GM06990 (cell line): Measurements from ENCODE around the gene ARHGAP12.

Experiments used
- DNase-seq: peaks from one replicate; pipeline ENCODE4 v3.0.0-alpha.2; 2011; ENCODE audit not compliant: insufficient read length; ENCODE audit errors: extremely low read depth
- H3K27me3 ChIP-seq: replicated peaks from 2 replicates; pipeline ENCODE4 v1.6.0; 2011; ENCODE audit warnings: low read length; ENCODE audit not compliant: control insufficient read depth, insufficient read depth
- H3K36me3 ChIP-seq: 2 replicates; pipeline ENCODE4 v1.5.1; 2011; ENCODE audit warnings: low read length; ENCODE audit not compliant: control insufficient read depth, insufficient read depth
- H3K4me3 ChIP-seq: replicated peaks from 2 replicates; pipeline ENCODE4 v1.5.1; 2011; ENCODE audit warnings: low read depth, mild to moderate bottlenecking, control low read depth, low read length
- CTCF ChIP-seq: IDR thresholded peaks from 2 replicates; pipeline ENCODE4 v1.5.1; 2011; ENCODE audit warnings: low read length, control low read depth, mild to moderate bottlenecking, inconsistent platforms; ENCODE audit not compliant: insufficient read depth, poor library complexity, severe bottlenecking

ARHGAP12 gene

GRCh38 chr10:31959461-31960173 is 31.0 kb upstream of the ARHGAP12 start:
- Histone ChIP-seq H3K36me3 (no peaks in the 10 kb centered on the region), H3K4me3 (no peak overlapping the region), H3K27me3 (no peaks in the 10 kb centered on the region)
- TF ChIP-seq CTCF, result no peak
- no peak for DNase-seq

- H3K4me3 ChIP-seq, result no peak overlapping the region
- H3K27me3 ChIP-seq, result no peaks in the 10 kb centered on the region
- TF ChIP-seq CTCF, result no peak
- no peaks in the 10 kb centered on the region for H3K36me3 ChIP-seq
- no peak for DNase-seq
Measured at GRCh38 chr10:31958856-31959255, 30.2 kb upstream of the ARHGAP12 start.

GRCh38 chr10:31956200-31956946 is 27.7 kb upstream of the ARHGAP12 start:
- no peaks in the 10 kb centered on the region for H3K27me3 ChIP-seq
- no peak for TF ChIP-seq CTCF
- DNase-seq, result no peak
- H3K4me3 ChIP-seq, result no peak overlapping the region
- H3K36me3 ChIP-seq, result no peaks in the 10 kb centered on the region

GRCh38 chr10:31954410-31955191 is 26.0 kb upstream of the ARHGAP12 start:
- DNase-seq, result no peak
- Histone ChIP-seq H3K4me3 (no peak overlapping the region), H3K36me3 (no peaks in the 10 kb centered on the region), H3K27me3 (no peaks in the 10 kb centered on the region)
- no peak for TF ChIP-seq CTCF

GRCh38 chr10:31953480-31953879 is 24.8 kb upstream of the ARHGAP12 start:
- TF ChIP-seq CTCF, result no peak
- Histone ChIP-seq H3K36me3 (no peaks in the 10 kb centered on the region), H3K27me3 (no peaks in the 10 kb centered on the region), H3K4me3 (no peak overlapping the region)
- DNase-seq, result no peak
